ENCODE data around the gene LAYN. TPM values are rescaled to one million over a fixed set of nuclear protein-coding genes. Genes with fewer than 3 reads are reported as not detected.

The LAYN gene
- total and polyA plus RNA-seq, 7 donors, result 1.4 to 65.8 (median 36.0) TPM

- 78 to 85% methylated on average over 5 of the region's 5 CpGs for WGBS, 2 donors
- H3K36me3 ChIP-seq, result no peaks in the 10 kb centered on the region
- TF ChIP-seq CTCF (IDR thresholded peaks at IDR 0.05) (no peak), EP300 (IDR thresholded peaks at IDR 0.05) (no peak), POLR2AphosphoS5 (IDR thresholded peaks at IDR 0.05) (no peak), POLR2A (IDR thresholded peaks at IDR 0.05) (no peak)
- H3K27me3 ChIP-seq, result no peaks in the 10 kb centered on the region
- no peak overlapping the region for H3K4me3 ChIP-seq
- no peaks in the 10 kb centered on the region for H3K9me3 ChIP-seq
- no peak for DNase-seq
- H3K4me1 ChIP-seq, result peaks cover 0 to 4% (median 0%) of the 10 kb centered on the region in 4 donors
- no peak overlapping the region for H3K27ac ChIP-seq
- intact Hi-C loops (cut with DNase I), result no loop called here
These were observed 8.2 kb upstream of the LAYN start for GRCh38 chr11:111532365-111532709.

GRCh38 chr11:111535281-111535680 is 5.2 kb upstream of the LAYN start:
- TF ChIP-seq POLR2AphosphoS5 (IDR thresholded peaks at IDR 0.05) (no peak), EP300 (IDR thresholded peaks at IDR 0.05) (no peak), POLR2A (IDR thresholded peaks at IDR 0.05) (no peak), CTCF (IDR thresholded peaks at IDR 0.05) (no peak)
- no peak overlapping the region for H3K4me3 ChIP-seq
- DNase-seq, result no peak
- H3K36me3 ChIP-seq, result no peaks in the 10 kb centered on the region
- H3K27ac ChIP-seq, result no peak overlapping the region
- intact Hi-C loops (cut with DNase I), result no loop called here
- H3K9me3 ChIP-seq, result no peaks in the 10 kb centered on the region
- peaks cover 0 to 16% (median 11%) of the 10 kb centered on the region in 4 donors for H3K4me1 ChIP-seq
- no peaks in the 10 kb centered on the region for H3K27me3 ChIP-seq
- 80 to 89% methylated on average over 6 of the region's 6 CpGs for WGBS, 2 donors

GRCh38 chr11:111537336-111537860 is 3.1 kb upstream of the LAYN start:
- intact Hi-C loops (cut with DNase I), result no loop called here
- Histone ChIP-seq H3K4me3 (no peak overlapping the region), H3K36me3 (no peaks in the 10 kb centered on the region), H3K27me3 (no peaks in the 10 kb centered on the region), H3K27ac (no peak overlapping the region), H3K9me3 (no peaks in the 10 kb centered on the region), H3K4me1 (peaks cover 0 to 27% (median 23%) of the 10 kb centered on the region in 4 donors)
- no peak for DNase-seq
- no peak for TF ChIP-seq CTCF (IDR thresholded peaks at IDR 0.05)
- TF ChIP-seq EP300 (IDR thresholded peaks at IDR 0.05), result no peak
- TF ChIP-seq POLR2AphosphoS5 (IDR thresholded peaks at IDR 0.05), result no peak
- TF ChIP-seq POLR2A (IDR thresholded peaks at IDR 0.05), result no peak
- 74 to 79% methylated on average over 3 of the region's 3 CpGs for WGBS, 2 donors

- intact Hi-C loops (cut with DNase I), result no loop called here
- Histone ChIP-seq H3K27me3 (no peaks in the 10 kb centered on the region), H3K9me3 (no peaks in the 10 kb centered on the region), H3K36me3 (no peaks in the 10 kb centered on the region), H3K27ac (peak overlapping the region in 2 of 4 donors; percentile 92 to 94), H3K4me1 (peaks cover 0 to 32% (median 28%) of the 10 kb centered on the region in 4 donors), H3K4me3 (no peak overlapping the region)
- TF ChIP-seq CTCF (IDR thresholded peaks at IDR 0.05), result no peak
- TF ChIP-seq EP300 (IDR thresholded peaks at IDR 0.05), result no peak
- TF ChIP-seq POLR2AphosphoS5 (IDR thresholded peaks at IDR 0.05), result no peak
- TF ChIP-seq POLR2A (IDR thresholded peaks at IDR 0.05), result no peak
- WGBS, 2 donors, result 67 to 77% methylated on average over 1 of the region's 1 CpG
- DNase-seq, result no peak
These were observed 2.0 kb upstream of the LAYN start for GRCh38 chr11:111538407-111539114.
